ENCODE results near the gene NXNL2. TPM values are rescaled to one million over a fixed set of nuclear protein-coding genes. Genes with fewer than 3 reads are reported as not detected.

Gene NXNL2
- total RNA-seq, 1 experiment from 2014 or later = 0.86 TPM

GRCh38 chr9:88531920-88532698, 2.9 kb upstream of the NXNL2 start:
- POLR2A ChIA-PET = no interaction called here

More at GRCh38 chr9:88531920-88532698, 2.9 kb upstream of the NXNL2 start:
- no peak overlapping the region for H3K4me3 ChIP-seq (replicated peaks in 1 of 2; ENCODE audit: low read depth in 1 of 2, low read length in 2 of 2)
- no TSS peak for BruUV-seq (replicated peaks)
- DNase-seq (ENCODE audit: low read depth, low spot score) (no peak), ATAC-seq (no peak)
- no peak overlapping the region for H2AFZ ChIP-seq (ENCODE audit: low read depth, low read length, poor library complexity, severe bottlenecking)
- no peak overlapping the region for H3K9ac ChIP-seq (ENCODE audit: low read length)
- ChIA-PET CTCF (no interaction called here), RAD21 (ENCODE audit: low non-redundant PET in 1 of 2, low total read pairs in 2 of 2, uncharacterized antibody in 2 of 2, unreplicated experiment in 2 of 2) (no interaction called here)
- TF ChIP-seq REST (IDR thresholded peaks at IDR 0.05; ENCODE audit: low read depth) (no peak), CTCF (IDR thresholded peaks at IDR 0.05 in 2 of 3, conservative IDR thresholded peaks at IDR 0.05 in 1 of 3; ENCODE audit: borderline replicate concordance in 1 of 3, insufficient read depth in 1 of 3, low read depth in 2 of 3, low read length in 2 of 3) (peak in 2 of 3 experiments; percentile 0 to 22; a peak in 2 of 6 replicates), ZFX (IDR thresholded peaks at IDR 0.05) (no peak), SRF (IDR thresholded peaks at IDR 0.05; ENCODE audit: low read depth) (no peak), JUND (IDR thresholded peaks at IDR 0.05) (no peak)
- H3K4me1 ChIP-seq (ENCODE audit: control insufficient read depth in 1 of 2, insufficient read depth in 2 of 2, low read length in 2 of 2) = peaks cover 23 to 42% of the 10 kb centered on the region in 2 experiments
- H3K27me3 ChIP-seq (ENCODE audit: insufficient read depth, low read length) = no peaks in the 10 kb centered on the region
- no peak overlapping the region for H3K4me2 ChIP-seq (ENCODE audit: low read length)
- no peaks in the 10 kb centered on the region for H3K79me2 ChIP-seq (ENCODE audit: insufficient read depth, low read length)
- intact Hi-C loops (cut with micrococcal nuclease) = loop anchor here (10.0 kb wide), 1 partner anchor 137 kb away; no protein-coding TSS in a partner anchor
- H4K20me1 ChIP-seq (ENCODE audit: insufficient read depth) = no peaks in the 10 kb centered on the region
- H3K27ac ChIP-seq (ENCODE audit: low read depth, low read length) = no peak overlapping the region
- H3K36me3 ChIP-seq (ENCODE audit: control insufficient read depth in 1 of 2, insufficient read depth in 2 of 2, low read length in 2 of 2) = no peaks in the 10 kb centered on the region
- no peaks in the 10 kb centered on the region for H3K9me3 ChIP-seq (ENCODE audit: control insufficient read depth in 1 of 2, insufficient read depth in 1 of 2, low read depth in 1 of 2, low read length in 2 of 2)
- no peaks in the 10 kb centered on the region for H3K9me2 ChIP-seq (ENCODE audit: insufficient read depth)

All from HCT116 (cell line).